ENCODE measurements around the gene GRK5.

DNA sequence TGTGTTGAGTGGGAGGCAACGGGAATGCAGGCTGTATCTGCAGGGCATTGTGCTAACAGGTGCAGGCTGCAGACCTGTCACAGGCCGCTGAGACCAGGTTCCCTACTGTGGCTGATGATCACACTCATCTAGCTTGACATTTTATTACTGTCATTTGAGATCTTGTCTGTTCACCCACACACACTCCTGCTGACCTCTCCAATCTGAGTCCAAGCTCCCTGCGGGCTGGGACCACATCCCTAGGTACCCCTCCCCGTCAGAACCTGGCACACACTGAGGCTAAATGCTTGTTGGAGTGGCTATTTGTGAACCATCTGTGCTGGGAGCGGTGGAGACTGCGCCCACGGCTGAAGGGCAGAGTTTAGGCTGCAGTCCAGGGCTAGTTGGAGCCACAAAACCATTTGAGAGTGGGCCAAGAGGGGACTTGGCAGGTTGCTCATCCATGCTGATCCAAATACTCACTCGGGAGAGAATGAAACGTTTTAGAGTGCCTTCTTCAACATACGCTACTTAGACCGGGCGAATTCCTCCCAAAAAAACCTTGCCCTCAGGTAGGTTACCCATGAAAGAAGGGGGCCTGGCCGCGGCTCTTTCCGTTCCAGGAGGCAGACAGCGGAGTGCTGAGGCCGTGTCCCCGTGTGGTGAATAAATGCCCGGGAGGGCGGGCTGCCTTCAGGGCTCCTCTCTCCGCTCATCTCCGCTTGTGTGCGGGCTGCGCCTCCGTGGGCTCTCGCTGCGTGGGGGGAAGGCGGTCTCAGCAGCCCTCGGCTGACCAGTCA is 170.8 kb downstream of the GRK5 start:
- TF ChIP-seq, protein P1, sequence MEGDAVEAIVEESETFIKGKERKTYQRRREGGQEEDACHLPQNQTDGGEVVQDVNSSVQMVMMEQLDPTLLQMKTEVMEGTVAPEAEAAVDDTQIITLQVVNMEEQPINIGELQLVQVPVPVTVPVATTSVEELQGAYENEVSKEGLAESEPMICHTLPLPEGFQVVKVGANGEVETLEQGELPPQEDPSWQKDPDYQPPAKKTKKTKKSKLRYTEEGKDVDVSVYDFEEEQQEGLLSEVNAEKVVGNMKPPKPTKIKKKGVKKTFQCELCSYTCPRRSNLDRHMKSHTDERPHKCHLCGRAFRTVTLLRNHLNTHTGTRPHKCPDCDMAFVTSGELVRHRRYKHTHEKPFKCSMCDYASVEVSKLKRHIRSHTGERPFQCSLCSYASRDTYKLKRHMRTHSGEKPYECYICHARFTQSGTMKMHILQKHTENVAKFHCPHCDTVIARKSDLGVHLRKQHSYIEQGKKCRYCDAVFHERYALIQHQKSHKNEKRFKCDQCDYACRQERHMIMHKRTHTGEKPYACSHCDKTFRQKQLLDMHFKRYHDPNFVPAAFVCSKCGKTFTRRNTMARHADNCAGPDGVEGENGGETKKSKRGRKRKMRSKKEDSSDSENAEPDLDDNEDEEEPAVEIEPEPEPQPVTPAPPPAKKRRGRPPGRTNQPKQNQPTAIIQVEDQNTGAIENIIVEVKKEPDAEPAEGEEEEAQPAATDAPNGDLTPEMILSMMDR (IDR thresholded peaks at IDR 0.05; ENCODE audit: low read depth, low read length, poor library complexity, severe bottlenecking): no peak
- TF ChIP-seq EZH2phosphoT487 (IDR thresholded peaks at IDR 0.05; ENCODE audit: borderline replicate concordance, low read length): no peak
